Stimulated activated CD8-positive, alpha-beta memory T cell treated with anti-CD3 and anti-CD28 coated beads, Interleukin-12 subunit alpha, Interleukin-12 subunit beta, amount 100 ng/mL, for 24 hours (primary cell): ENCODE measurements around the gene PPL.
A peak's percentile ranks its signal among the peaks of the same experiment; 100 is the strongest.
"Not testable (repeated sequence)": the region's sequence is repeated elsewhere in the genome, so short reads cannot be mapped to it uniquely, and the experiment has no call there.

Experiments
- DNase-seq: peaks from one replicate; pipeline ENCODE4 v3.0.0-alpha.2; 2020; ENCODE audit errors: extremely low read depth

The PPL gene

GRCh38 chr16:4957720-4958509 is 21.0 kb upstream of the PPL start, which contains the start of gene SEC14L5:
SEC14L5 (plus strand) TSS chr16:4958330; CDS start chr16:4959324, 994 bp downstream.
- DNase-seq, result peak; percentile 79

DNA sequence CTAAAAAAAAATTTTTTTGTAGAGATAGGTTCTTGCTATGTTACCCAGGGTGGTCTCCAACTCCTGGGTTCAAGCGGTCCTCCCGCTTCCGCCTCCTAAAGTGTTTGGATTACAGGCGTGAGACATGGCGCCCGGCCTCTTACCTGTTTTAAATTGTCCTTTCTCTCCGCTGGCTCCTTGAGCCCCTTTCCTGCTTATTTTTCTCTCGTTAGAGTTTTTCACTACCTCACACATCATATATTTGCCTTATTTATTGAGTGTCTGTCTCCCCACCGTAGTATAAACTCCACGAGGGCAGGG is 20.4 kb upstream of the PPL start:
- no peak for DNase-seq

- no peak for DNase-seq
These were observed 17.8 kb upstream of the PPL start for GRCh38 chr16:4954714-4955113.

DNA sequence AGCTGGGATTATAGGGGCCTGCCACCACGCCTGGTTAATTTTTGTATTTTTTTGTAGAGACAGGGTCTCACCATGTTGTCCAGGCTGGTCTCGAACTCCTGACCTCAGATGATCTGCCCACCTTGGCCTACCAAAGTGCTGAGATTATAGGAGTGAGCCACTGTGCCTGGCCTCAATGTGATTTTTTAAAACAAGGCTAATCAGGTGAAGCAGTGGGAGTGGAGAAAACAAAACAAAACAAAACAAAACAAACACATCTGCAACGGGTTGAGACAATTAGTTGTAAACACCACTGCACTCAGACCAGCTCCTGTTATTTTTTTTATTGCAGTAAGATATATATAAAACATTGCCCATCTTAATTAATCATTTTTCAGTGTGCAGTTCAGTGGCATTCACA is 14.6 kb upstream of the PPL start:
- DNase-seq, result not testable (repeated sequence)

GRCh38 chr16:4949986-4950385 is 13.0 kb upstream of the PPL start:
- no peak for DNase-seq

GRCh38 chr16:4948903-4949766 is 12.2 kb upstream of the PPL start:
- no peak for DNase-seq

GRCh38 chr16:4947722-4948503 is 11.0 kb upstream of the PPL start:
- no peak for DNase-seq

GRCh38 chr16:4946917-4947316 is 10.0 kb upstream of the PPL start:
- no peak for DNase-seq

DNA sequence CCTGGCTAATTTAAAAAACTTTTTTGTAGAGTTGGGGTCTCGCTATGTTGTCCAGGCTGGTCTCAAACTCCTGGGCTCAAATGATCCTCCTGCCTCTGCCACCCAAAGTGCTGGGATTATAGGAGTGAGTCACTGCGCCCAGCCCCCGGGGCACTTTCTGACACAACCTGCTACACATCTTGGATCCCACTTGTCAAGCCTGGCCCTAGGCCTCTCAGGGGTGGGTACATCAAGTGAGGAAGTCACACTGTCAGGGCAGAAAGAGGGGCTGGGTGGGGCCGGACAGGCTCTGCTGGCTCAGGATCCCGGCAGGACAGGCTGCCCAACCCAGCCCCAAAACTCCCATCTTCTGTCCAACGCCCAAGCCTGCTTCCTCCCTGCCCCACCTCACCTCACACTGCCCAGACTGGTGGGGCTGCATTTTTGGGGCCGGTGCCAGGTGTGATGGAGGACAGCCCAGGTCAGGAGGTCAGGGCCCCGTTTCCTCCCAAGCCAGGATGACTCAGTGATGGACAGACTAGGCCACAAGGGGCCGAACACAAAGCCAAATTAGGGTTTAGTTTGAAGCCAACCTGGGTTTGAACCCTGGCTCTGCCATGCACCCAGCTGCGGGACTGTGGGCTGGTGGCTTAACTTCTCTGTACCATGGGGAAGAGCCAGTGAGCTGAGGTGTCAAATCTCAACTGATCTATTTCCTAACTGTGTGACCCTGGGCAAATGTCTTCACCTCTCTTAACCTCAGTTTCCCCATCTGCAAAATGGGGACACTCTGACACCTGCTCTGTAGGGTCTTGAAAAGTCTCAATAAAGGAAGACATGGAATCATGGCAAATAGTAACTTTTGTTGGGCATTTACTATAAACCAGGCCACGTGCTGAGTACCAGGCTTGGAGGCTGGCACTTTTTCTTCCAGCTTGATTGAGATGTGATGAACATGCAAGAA is 8.9 kb upstream of the PPL start:
- DNase-seq, result no peak

DNA sequence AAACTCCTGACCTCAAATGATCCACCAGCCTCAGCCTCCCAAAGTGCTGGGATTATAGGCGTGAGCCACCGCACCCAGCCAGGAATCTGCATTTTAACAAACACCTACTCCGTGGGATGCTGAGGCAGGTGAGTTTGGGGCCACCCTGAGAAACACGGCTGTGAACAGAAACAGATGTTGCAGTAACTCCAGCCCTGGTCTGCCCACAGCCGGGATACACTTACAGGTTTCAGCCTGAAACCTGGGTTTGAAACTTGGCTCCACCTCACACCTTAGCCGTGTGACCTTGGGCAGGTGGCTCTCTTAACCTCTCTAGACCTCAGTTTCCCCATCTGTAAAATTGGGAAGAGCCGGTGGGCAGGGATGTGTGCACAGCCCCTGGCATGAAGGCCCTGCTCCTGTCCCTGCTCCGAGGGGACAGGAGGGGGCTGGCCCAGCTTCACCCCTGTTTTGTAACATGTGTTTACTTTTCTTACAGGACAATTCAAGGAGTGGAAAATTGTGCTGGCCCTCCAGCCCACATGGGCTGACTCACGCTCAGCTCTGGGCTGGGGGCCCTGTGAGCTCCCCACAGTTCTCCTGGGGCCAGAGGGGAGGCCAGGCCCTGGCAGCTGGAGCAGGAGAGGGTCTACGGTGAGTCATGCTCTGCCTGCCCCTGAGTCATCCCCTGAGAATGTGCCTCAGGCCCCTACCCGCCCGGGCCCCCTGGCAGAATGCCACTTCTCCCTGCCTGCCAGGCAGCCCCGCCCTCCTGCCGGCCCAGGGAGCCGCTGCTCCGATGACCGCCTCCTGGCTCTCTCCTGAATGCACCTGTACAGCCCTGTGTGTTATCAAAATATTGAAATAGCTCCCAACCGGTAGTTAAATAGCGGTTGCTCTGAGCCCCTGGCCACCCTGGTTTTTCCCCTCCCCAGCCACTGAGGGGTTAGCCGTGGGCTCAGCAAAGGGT is 7.7 kb upstream of the PPL start:
- DNase-seq, result no peak

- no peak for DNase-seq
These were observed 5.5 kb upstream of the PPL start for GRCh38 chr16:4942481-4942880.

GRCh38 chr16:4940719-4941118 is 3.8 kb upstream of the PPL start:
- DNase-seq, result no peak

GRCh38 chr16:4938683-4939030 is 1.7 kb upstream of the PPL start:
- DNase-seq, result no peak

GRCh38 chr16:4937782-4938682 is 1.1 kb upstream of the PPL start:
- no peak for DNase-seq

GRCh38 chr16:4936181-4936990 is 562 bp downstream of the PPL start:
- DNase-seq, result no peak

DNA sequence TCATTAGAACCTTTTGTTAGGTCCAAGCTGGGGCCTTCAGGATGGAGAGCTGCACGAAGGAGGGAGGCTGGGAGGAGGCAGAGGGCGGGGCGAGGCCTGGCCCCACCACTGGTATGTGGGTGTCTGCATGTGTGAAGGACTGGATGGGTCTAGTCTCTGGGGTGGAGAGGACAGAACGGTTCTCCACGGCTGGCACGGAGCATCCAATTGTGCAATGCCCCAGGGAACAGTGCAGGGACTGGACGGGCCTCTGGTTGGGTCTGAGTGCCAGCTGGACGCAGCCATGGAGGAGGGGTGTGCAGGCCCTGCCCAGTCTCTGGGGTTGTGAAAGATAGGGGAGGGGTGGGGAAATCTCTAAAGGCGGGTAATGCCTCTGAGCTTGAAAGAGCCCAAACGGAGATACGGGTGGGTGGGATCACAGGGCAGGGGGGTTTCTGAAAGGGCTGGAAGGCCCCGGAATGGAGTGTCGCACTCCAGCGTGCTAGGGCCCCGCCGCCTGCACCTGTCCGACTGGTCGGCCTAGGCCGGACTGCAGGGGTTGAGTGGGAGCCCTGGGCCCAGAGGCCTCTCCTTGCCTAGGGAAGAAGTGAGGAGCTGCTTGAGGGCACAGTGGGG is 1.6 kb downstream of the PPL start:
- DNase-seq, result no peak

DNA sequence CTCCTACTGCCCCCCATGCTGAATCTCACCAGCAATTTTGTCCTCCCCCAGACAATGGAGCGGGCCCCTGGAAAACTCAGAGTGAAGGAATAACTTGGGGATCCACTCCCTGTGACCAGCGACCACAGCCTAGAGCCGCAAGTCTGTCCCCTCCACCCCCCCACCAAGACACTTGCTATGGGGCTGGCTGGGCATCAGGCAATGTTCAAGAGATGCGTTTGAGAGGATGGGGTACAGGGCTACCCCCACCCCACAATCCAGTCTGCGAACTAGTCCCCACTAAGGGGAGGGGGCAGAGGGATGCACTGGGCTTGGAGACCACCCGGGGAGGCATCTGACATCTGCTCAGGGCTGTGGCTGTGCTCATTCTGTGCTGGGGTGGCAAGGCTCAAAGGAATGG is 2.4 kb downstream of the PPL start:
- no peak for DNase-seq

GRCh38 chr16:4933871-4934395 is 3.0 kb downstream of the PPL start:
- no peak for DNase-seq
